DOHH2 (cell line): ENCODE measurements around the gene NDUFC1.

Experiments
- H3F3A ChIP-seq: fragments of 200-600 bp; sonication (generic), shearing (Covaris generic); 2 replicates; pipeline ENCODE4 v1.6.0; 2016; ENCODE audit warnings: antibody characterized with exemption, mild to moderate bottlenecking; ENCODE audit not compliant: control insufficient read depth, insufficient read depth
- H3K27ac ChIP-seq: fragments of 200-600 bp; sonication (generic); 2 replicates; pipeline ENCODE4 v1.5.1; 2014; ENCODE audit warnings: low read depth, mild to moderate bottlenecking, low read length, moderate library complexity
- H3K27me3 ChIP-seq: fragments of 200-600 bp; sonication (generic); 2 replicates; pipeline ENCODE4 v1.6.1; 2014; ENCODE audit warnings: mild to moderate bottlenecking, low read length, mixed read lengths; ENCODE audit not compliant: control insufficient read depth
- H3K36me3 ChIP-seq: fragments of 200-600 bp; sonication (generic); 2 replicates; pipeline ENCODE4 v1.6.1; 2014; ENCODE audit warnings: mild to moderate bottlenecking, low read length, moderate library complexity, mixed read lengths; ENCODE audit not compliant: control insufficient read depth
- H3K4me1 ChIP-seq: fragments of 200-600 bp; sonication (generic); 2 replicates; pipeline ENCODE4 v1.6.1; 2014; ENCODE audit warnings: mild to moderate bottlenecking, low read length, mixed read lengths; ENCODE audit not compliant: control insufficient read depth
- H3K4me2 ChIP-seq: fragments of 200-600 bp; sonication (generic); 2 replicates; pipeline ENCODE4 v1.6.0; 2014; ENCODE audit warnings: mild to moderate bottlenecking, low read length, moderate library complexity
- H3K4me3 ChIP-seq: fragments of 200-600 bp; sonication (generic); 2 replicates; pipeline ENCODE4 v1.5.1; 2014; ENCODE audit warnings: mild to moderate bottlenecking, low read length, mixed read lengths
- H3K79me2 ChIP-seq: fragments of 200-600 bp; sonication (generic); 2 replicates; pipeline ENCODE4 v1.6.1; 2014; ENCODE audit warnings: mild to moderate bottlenecking, low read length, mixed read lengths; ENCODE audit not compliant: control insufficient read depth
- H3K9me2 ChIP-seq: fragments of 200-600 bp; sonication (generic); replicated peaks from 2 replicates; pipeline ENCODE4 v1.6.1; 2014; ENCODE audit warnings: mild to moderate bottlenecking, low read length, mixed read lengths; ENCODE audit not compliant: control insufficient read depth
- H3K9me3 ChIP-seq: fragments of 200-600 bp; sonication (generic); 2 replicates; pipeline ENCODE4 v1.6.1; 2014; ENCODE audit warnings: antibody characterized with exemption, low read length, mixed read lengths; ENCODE audit not compliant: control insufficient read depth, insufficient read depth
- H4K20me1 ChIP-seq: fragments of 200-600 bp; sonication (generic); 2 replicates; pipeline ENCODE4 v1.6.0; 2014; ENCODE audit warnings: low read depth, mild to moderate bottlenecking, antibody characterized with exemption, low read length, moderate library complexity; ENCODE audit not compliant: control insufficient read depth, insufficient read depth
- EZH2phosphoT487 ChIP-seq: fragments of 200-600 bp; sonication (generic); IDR thresholded peaks from 2 replicates; pipeline ENCODE4 v1.6.1; 2017; ENCODE audit warnings: borderline replicate concordance, mild to moderate bottlenecking, antibody characterized with exemption, low read length, moderate library complexity, mixed read lengths
- TF ChIP-seq, protein P1 (sequence below): fragments of 200-600 bp; sonication (generic); IDR thresholded peaks from one replicate; pipeline ENCODE4 v1.5.1; 2014; ENCODE audit warnings: antibody characterized with exemption, mild to moderate bottlenecking, low read depth, low read length; ENCODE audit not compliant: poor library complexity, severe bottlenecking

The NDUFC1 gene

GRCh38 chr4:139331185-139331584, 28.9 kb upstream of the NDUFC1 start:
- Histone ChIP-seq H3K4me1 (peaks cover 38% of the 10 kb centered on the region), H3K27me3 (no peaks in the 10 kb centered on the region), H4K20me1 (peaks cover 19% of the 10 kb centered on the region; the same call in 1 of the 2 replicates), H3K4me2 (no peak overlapping the region), H3K36me3 (peaks cover 53% of the 10 kb centered on the region), H3K9me3 (no peaks in the 10 kb centered on the region), H3K9me2 (no peaks in the 10 kb centered on the region), H3K4me3 (no peak overlapping the region), H3K79me2 (peaks cover 99% of the 10 kb centered on the region), H3F3A (peaks cover 3% of the 10 kb centered on the region; the same call in 1 of the 2 replicates), H3K27ac (no peak overlapping the region)
- TF ChIP-seq, protein P1, sequence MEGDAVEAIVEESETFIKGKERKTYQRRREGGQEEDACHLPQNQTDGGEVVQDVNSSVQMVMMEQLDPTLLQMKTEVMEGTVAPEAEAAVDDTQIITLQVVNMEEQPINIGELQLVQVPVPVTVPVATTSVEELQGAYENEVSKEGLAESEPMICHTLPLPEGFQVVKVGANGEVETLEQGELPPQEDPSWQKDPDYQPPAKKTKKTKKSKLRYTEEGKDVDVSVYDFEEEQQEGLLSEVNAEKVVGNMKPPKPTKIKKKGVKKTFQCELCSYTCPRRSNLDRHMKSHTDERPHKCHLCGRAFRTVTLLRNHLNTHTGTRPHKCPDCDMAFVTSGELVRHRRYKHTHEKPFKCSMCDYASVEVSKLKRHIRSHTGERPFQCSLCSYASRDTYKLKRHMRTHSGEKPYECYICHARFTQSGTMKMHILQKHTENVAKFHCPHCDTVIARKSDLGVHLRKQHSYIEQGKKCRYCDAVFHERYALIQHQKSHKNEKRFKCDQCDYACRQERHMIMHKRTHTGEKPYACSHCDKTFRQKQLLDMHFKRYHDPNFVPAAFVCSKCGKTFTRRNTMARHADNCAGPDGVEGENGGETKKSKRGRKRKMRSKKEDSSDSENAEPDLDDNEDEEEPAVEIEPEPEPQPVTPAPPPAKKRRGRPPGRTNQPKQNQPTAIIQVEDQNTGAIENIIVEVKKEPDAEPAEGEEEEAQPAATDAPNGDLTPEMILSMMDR, result no peak
- no peak for TF ChIP-seq EZH2phosphoT487

DNA sequence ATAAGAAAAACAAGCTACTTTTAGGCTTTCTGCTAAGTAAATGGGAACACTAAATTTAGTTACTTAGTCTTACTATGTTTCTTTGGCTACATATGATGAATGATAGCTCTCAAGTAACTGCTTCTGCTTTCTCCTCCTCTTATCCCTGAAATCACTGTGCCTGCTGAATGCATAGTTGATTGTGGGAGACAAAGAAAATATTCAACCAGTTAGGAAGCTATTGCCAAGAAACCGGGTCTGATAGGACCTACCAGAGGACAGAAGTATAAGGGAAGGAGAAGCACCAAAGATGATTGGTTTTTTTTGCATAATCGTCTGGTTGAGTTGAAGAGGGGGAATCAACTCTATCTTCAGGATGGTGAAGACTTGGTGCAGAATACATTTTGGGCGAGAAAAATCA, 28.0 kb upstream of the NDUFC1 start:
- peak overlapping the region; percentile 31 for H3K27ac ChIP-seq
- no peak overlapping the region; the same call in 1 of the 2 replicates for H3K4me3 ChIP-seq
- H3K4me2 ChIP-seq, result peak overlapping the region; percentile 44
- H3K9me3 ChIP-seq, result no peaks in the 10 kb centered on the region
- no peak for TF ChIP-seq EZH2phosphoT487
- TF ChIP-seq, protein P1, result no peak
- H4K20me1 ChIP-seq, result peaks cover 19% of the 10 kb centered on the region; the same call in 1 of the 2 replicates
- 0 out of 2 replicates have a peak, but pooled peaks cover 3% of the 10 kb centered on the region for H3F3A ChIP-seq
- H3K4me1 ChIP-seq, result peaks cover 29% of the 10 kb centered on the region
- no peaks in the 10 kb centered on the region for H3K9me2 ChIP-seq
- peaks cover 50% of the 10 kb centered on the region for H3K36me3 ChIP-seq
- H3K79me2 ChIP-seq, result peaks cover 99% of the 10 kb centered on the region
- no peaks in the 10 kb centered on the region for H3K27me3 ChIP-seq

GRCh38 chr4:139329665-139330200, 27.5 kb upstream of the NDUFC1 start:
- Histone ChIP-seq H3K27ac (peak overlapping the region; percentile 31), H3K4me3 (peak overlapping the region; percentile 21), H3F3A (0 out of 2 replicates have a peak, but pooled peaks cover 3% of the 10 kb centered on the region), H3K4me1 (peaks cover 27% of the 10 kb centered on the region), H3K9me2 (no peaks in the 10 kb centered on the region), H3K36me3 (peaks cover 50% of the 10 kb centered on the region), H3K9me3 (no peaks in the 10 kb centered on the region), H3K79me2 (peaks cover 100% of the 10 kb centered on the region), H3K27me3 (no peaks in the 10 kb centered on the region), H4K20me1 (peaks cover 20% of the 10 kb centered on the region; the same call in 1 of the 2 replicates), H3K4me2 (peak overlapping the region; percentile 44)
- TF ChIP-seq, protein P1, result no peak
- no peak for TF ChIP-seq EZH2phosphoT487
